Esophagus muscularis mucosa (tissue), 3 donors: ENCODE results near the gene PTPRN2.

Experiments used
- CTCF ChIP-seq, 3 experiments: fragments of 200-600 bp in 2 of 3; fragments of 450-650 bp in 1 of 3; sonication (generic) in 2 of 3; IDR thresholded peaks; one replicate each; pipeline ENCODE4 v1.5.1; 2017 to 2019; ENCODE audit warnings: antibody characterized with exemption in 3 of 3, mild to moderate bottlenecking in 2 of 3, moderate library complexity in 1 of 3
- POLR2A ChIP-seq: fragments of 450-650 bp; IDR thresholded peaks from one replicate; pipeline ENCODE4 v1.6.1; 2017; ENCODE audit warnings: antibody characterized with exemption, moderate library complexity, mild to moderate bottlenecking, low read depth

- TF ChIP-seq CTCF (IDR thresholded peaks at IDR 0.05) (no peak), POLR2A (no peak)
Observed at GRCh38 chr7:157936976-157937375, 650.6 kb downstream of the PTPRN2 start.
